ENCODE data around the gene PYGO2. TPM values are rescaled to one million over a fixed set of nuclear protein-coding genes. Genes with fewer than 3 reads are reported as not detected.

PYGO2 gene
- total RNA-seq, 1 donor, result 18.5 TPM

DNA sequence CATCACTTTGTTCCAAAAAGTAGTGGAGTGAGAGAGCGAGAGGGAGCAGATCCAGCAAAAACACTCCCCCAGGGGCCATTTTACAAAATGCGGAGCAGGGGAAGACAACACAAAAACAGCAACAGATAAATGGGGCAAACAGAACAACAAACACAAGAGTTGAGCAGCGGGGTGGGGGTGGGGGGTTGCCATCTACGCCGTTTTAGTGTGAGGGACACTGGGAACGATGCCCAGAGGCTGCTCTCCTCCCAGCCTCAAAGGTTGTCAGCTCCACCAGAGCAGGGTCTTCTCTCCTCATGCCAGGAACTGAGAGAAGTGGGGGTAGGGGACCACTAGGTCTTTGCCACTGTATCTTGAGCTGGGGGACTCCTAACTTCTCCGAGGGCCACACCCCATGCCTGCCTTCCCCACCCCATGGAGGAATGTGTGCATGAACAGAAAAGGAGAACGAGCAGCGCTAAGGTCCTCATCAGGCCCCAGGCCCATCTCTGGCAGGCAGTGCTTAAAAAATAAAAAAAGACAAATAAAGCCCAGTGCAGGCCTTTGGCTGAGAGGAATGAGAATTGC is 4.4 kb downstream of the PYGO2 start:
- Histone ChIP-seq H3K4me2 (ENCODE audit: insufficient read depth, low read length) (peak overlapping the region; percentile 95), H4K20me1 (ENCODE audit: insufficient read depth, low read length) (peaks cover 5% of the 10 kb centered on the region), H3K79me2 (ENCODE audit: insufficient read depth, low read length) (peaks cover 13% of the 10 kb centered on the region), H3K9me3 (ENCODE audit: low read depth, low read length) (no peaks in the 10 kb centered on the region), H3K36me3 (ENCODE audit: insufficient read depth, low read length) (peaks cover 16% of the 10 kb centered on the region), H3K27me3 (ENCODE audit: insufficient read depth, low read length) (peaks cover 4% of the 10 kb centered on the region), H3K4me1 (ENCODE audit: insufficient read depth, low read length) (peaks cover 35% of the 10 kb centered on the region), H2AFZ (ENCODE audit: low read length) (no peak overlapping the region), H3K27ac (ENCODE audit: low read depth, low read length) (no peak overlapping the region), H3K4me3 (ENCODE audit: insufficient read depth, low read length) (no peak overlapping the region)
- TF ChIP-seq, protein P1, sequence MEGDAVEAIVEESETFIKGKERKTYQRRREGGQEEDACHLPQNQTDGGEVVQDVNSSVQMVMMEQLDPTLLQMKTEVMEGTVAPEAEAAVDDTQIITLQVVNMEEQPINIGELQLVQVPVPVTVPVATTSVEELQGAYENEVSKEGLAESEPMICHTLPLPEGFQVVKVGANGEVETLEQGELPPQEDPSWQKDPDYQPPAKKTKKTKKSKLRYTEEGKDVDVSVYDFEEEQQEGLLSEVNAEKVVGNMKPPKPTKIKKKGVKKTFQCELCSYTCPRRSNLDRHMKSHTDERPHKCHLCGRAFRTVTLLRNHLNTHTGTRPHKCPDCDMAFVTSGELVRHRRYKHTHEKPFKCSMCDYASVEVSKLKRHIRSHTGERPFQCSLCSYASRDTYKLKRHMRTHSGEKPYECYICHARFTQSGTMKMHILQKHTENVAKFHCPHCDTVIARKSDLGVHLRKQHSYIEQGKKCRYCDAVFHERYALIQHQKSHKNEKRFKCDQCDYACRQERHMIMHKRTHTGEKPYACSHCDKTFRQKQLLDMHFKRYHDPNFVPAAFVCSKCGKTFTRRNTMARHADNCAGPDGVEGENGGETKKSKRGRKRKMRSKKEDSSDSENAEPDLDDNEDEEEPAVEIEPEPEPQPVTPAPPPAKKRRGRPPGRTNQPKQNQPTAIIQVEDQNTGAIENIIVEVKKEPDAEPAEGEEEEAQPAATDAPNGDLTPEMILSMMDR (IDR thresholded peaks at IDR 0.05; ENCODE audit: extremely low read depth, low read depth, low read length), result no peak
- DNase-seq (ENCODE audit: insufficient read length, low spot score, missing footprints), result peak; percentile 37

- peaks cover 16% of the 10 kb centered on the region for H3K36me3 ChIP-seq (ENCODE audit: insufficient read depth, low read length)
- peaks cover 13% of the 10 kb centered on the region for H3K79me2 ChIP-seq (ENCODE audit: insufficient read depth, low read length)
- H2AFZ ChIP-seq (ENCODE audit: low read length), result peak overlapping the region; percentile 73
- no peaks in the 10 kb centered on the region for H3K9me3 ChIP-seq (ENCODE audit: low read depth, low read length)
- peak overlapping the region; percentile 95 for H3K4me2 ChIP-seq (ENCODE audit: insufficient read depth, low read length)
- H3K27ac ChIP-seq (ENCODE audit: low read depth, low read length), result peak overlapping the region; percentile 79
- peaks cover 33% of the 10 kb centered on the region for H3K4me1 ChIP-seq (ENCODE audit: insufficient read depth, low read length)
- peak; percentile 49 for DNase-seq (ENCODE audit: insufficient read length, low spot score, missing footprints)
- TF ChIP-seq, protein P1 (IDR thresholded peaks at IDR 0.05; ENCODE audit: extremely low read depth, low read depth, low read length), result no peak
- H3K4me3 ChIP-seq (ENCODE audit: insufficient read depth, low read length), result peak overlapping the region; percentile 76
- peaks cover 4% of the 10 kb centered on the region for H3K27me3 ChIP-seq (ENCODE audit: insufficient read depth, low read length)
- H4K20me1 ChIP-seq (ENCODE audit: insufficient read depth, low read length), result peaks cover 5% of the 10 kb centered on the region
Measured at GRCh38 chr1:154956544-154956941, 5.0 kb downstream of the PYGO2 start.

GRCh38 chr1:154955718-154956543 is 5.7 kb downstream of the PYGO2 start, which contains the start of gene PBXIP1:
PBXIP1 (minus strand) TSS chr1:154956099; CDS start chr1:154953721, 2,378 bp downstream.
- H3K4me1 ChIP-seq (ENCODE audit: insufficient read depth, low read length), result peaks cover 30% of the 10 kb centered on the region
- H3K4me3 ChIP-seq (ENCODE audit: insufficient read depth, low read length), result peak within 1 kb of the TSS; percentile 76
- TF ChIP-seq, protein P1 (IDR thresholded peaks at IDR 0.05; ENCODE audit: extremely low read depth, low read depth, low read length), result peak; percentile 50
- no peaks in the 10 kb centered on the region for H3K9me3 ChIP-seq (ENCODE audit: low read depth, low read length)
- peak within 1 kb of the TSS; percentile 73 for H2AFZ ChIP-seq (ENCODE audit: low read length)
- H3K27ac ChIP-seq (ENCODE audit: low read depth, low read length), result peak within 1 kb of the TSS; percentile 79
- H3K36me3 ChIP-seq (ENCODE audit: insufficient read depth, low read length), result peaks cover 16% of the 10 kb centered on the region
- H3K4me2 ChIP-seq (ENCODE audit: insufficient read depth, low read length), result peak within 1 kb of the TSS; percentile 95
- DNase-seq (ENCODE audit: insufficient read length, low spot score, missing footprints), result peak; percentile 99
- peaks cover 4% of the 10 kb centered on the region for H3K27me3 ChIP-seq (ENCODE audit: insufficient read depth, low read length)
- H3K79me2 ChIP-seq (ENCODE audit: insufficient read depth, low read length), result peaks cover 9% of the 10 kb centered on the region
- H4K20me1 ChIP-seq (ENCODE audit: insufficient read depth, low read length), result peaks cover 5% of the 10 kb centered on the region
